Trophoblast cell (in vitro differentiated cells and primary cell): ENCODE results near the gene EPHB1.

Source experiments
- DNase-seq, 2 donors: peaks; one replicate each; pipeline ENCODE4 v3.0.0-alpha.2; 2016
- H2AFZ ChIP-seq: 2 replicates; pipeline ENCODE4 v1.6.1; 2013; ENCODE audit warnings: low read length, moderate library complexity, mild to moderate bottlenecking; ENCODE audit not compliant: insufficient read depth, poor library complexity
- H2AK5ac ChIP-seq: 2 replicates; pipeline ENCODE4 v1.6.1; 2013; ENCODE audit warnings: mild to moderate bottlenecking, low read length
- H2BK120ac ChIP-seq: 2 replicates; pipeline ENCODE4 v1.6.1; 2013; ENCODE audit warnings: low read length, mild to moderate bottlenecking, moderate library complexity; ENCODE audit not compliant: insufficient read depth, poor library complexity
- H2BK12ac ChIP-seq: 2 replicates; pipeline ENCODE4 v1.6.1; 2013; ENCODE audit warnings: mild to moderate bottlenecking, low read length, moderate library complexity
- H2BK5ac ChIP-seq: 2 replicates; pipeline ENCODE4 v1.6.1; 2013; ENCODE audit warnings: low read length, low read depth, moderate library complexity, mild to moderate bottlenecking; ENCODE audit not compliant: poor library complexity
- H3K14ac ChIP-seq: 2 replicates; pipeline ENCODE4 v1.6.1; 2013; ENCODE audit warnings: mild to moderate bottlenecking, low read length
- H3K18ac ChIP-seq: 2 replicates; pipeline ENCODE4 v1.6.1; 2013; ENCODE audit warnings: mild to moderate bottlenecking, low read length
- H3K23ac ChIP-seq: 2 replicates; pipeline ENCODE4 v1.6.1; 2013; ENCODE audit warnings: low read length
- H3K27ac ChIP-seq: 2 replicates; pipeline ENCODE4 v1.5.1; 2013; ENCODE audit warnings: low read depth, mild to moderate bottlenecking, inconsistent platforms, low read length, moderate library complexity
- H3K27me3 ChIP-seq: 2 replicates; pipeline ENCODE4 v1.6.1; 2013; ENCODE audit warnings: inconsistent platforms, mild to moderate bottlenecking, low read length, moderate library complexity; ENCODE audit not compliant: insufficient read depth
- H3K36me3 ChIP-seq, 2 experiments: 1 replicate in 1 of 2; 2 replicates in 1 of 2; pipeline ENCODE4 v1.6.1; 2013; ENCODE audit warnings: low read length in 2 of 2, mild to moderate bottlenecking in 2 of 2, moderate library complexity in 1 of 2; ENCODE audit not compliant: insufficient read depth in 2 of 2, control insufficient read depth in 1 of 2
- H3K4ac ChIP-seq: 2 replicates; pipeline ENCODE4 v1.6.1; 2013; ENCODE audit warnings: low read depth, mild to moderate bottlenecking, low read length, moderate library complexity
- H3K4me1 ChIP-seq, 2 experiments: 1 replicate in 1 of 2; 2 replicates in 1 of 2; pipeline ENCODE4 v1.6.1; 2013; ENCODE audit warnings: low read length in 2 of 2, mild to moderate bottlenecking in 2 of 2, moderate library complexity in 1 of 2; ENCODE audit not compliant: insufficient read depth in 2 of 2, control insufficient read depth in 1 of 2
- H3K4me2 ChIP-seq: 2 replicates; pipeline ENCODE4 v1.6.1; 2013; ENCODE audit warnings: inconsistent platforms, mild to moderate bottlenecking, low read length, moderate library complexity
- H3K4me3 ChIP-seq: 2 replicates; pipeline ENCODE4 v1.5.1; 2013; ENCODE audit warnings: mild to moderate bottlenecking, low read depth, low read length, inconsistent platforms
- H3K79me1 ChIP-seq: one replicate; pipeline ENCODE4 v1.6.1; 2013; ENCODE audit warnings: low read length
- H3K79me2 ChIP-seq: 2 replicates; pipeline ENCODE4 v1.6.1; 2013; ENCODE audit warnings: low read length, mild to moderate bottlenecking; ENCODE audit not compliant: control insufficient read depth, insufficient read depth, poor library complexity
- H3K9ac ChIP-seq: 2 replicates; pipeline ENCODE4 v1.6.1; 2013; ENCODE audit warnings: mild to moderate bottlenecking, low read length
- H3K9me3 ChIP-seq: 2 replicates; pipeline ENCODE4 v1.6.1; 2013; ENCODE audit warnings: low read depth, mild to moderate bottlenecking, control low read depth, inconsistent platforms, low read length; ENCODE audit not compliant: insufficient read depth
- H4K12ac ChIP-seq: 2 replicates; pipeline ENCODE4 v1.6.1; 2013; ENCODE audit warnings: low read depth, mild to moderate bottlenecking, low read length, moderate library complexity
- H4K8ac ChIP-seq: 2 replicates; pipeline ENCODE4 v1.6.1; 2013; ENCODE audit warnings: low read depth, mild to moderate bottlenecking, low read length, moderate library complexity
- H4K91ac ChIP-seq: one replicate; pipeline ENCODE4 v1.6.1; 2013; ENCODE audit warnings: low read depth, mild to moderate bottlenecking, low read length, moderate library complexity
- WGBS: extraction: QIAGEN DNeasy Blood & Tissue Kit; methylation state at CpG from one replicate; pipeline ENCODE4 v1.1.7; 2013; ENCODE audit warnings: missing lambda C conversion rate; ENCODE audit not compliant: insufficient read length, insufficient coverage; ENCODE audit errors: extremely low coverage; 5-methylcytosine and 5-hydroxymethylcytosine counted together

EPHB1 gene

GRCh38 chr3:135248213-135248612 lies 453.2 kb downstream of the EPHB1 start:
- Histone ChIP-seq H4K91ac (no peak overlapping the region), H4K8ac (no peak overlapping the region), H4K12ac (no peak overlapping the region), H3K4me2 (no peak overlapping the region), H3K18ac (no peak overlapping the region), H3K27ac (no peak overlapping the region), H3K4me1 (no peaks in the 10 kb centered on the region), H2BK120ac (no peak overlapping the region), H3K79me2 (no peaks in the 10 kb centered on the region), H3K4me3 (no peak overlapping the region), H2AFZ (no peak overlapping the region), H3K27me3 (no peaks in the 10 kb centered on the region), H2BK5ac (no peak overlapping the region), H3K9me3 (no peaks in the 10 kb centered on the region), H3K4ac (no peak overlapping the region), H3K36me3 (no peaks in the 10 kb centered on the region), H2BK12ac (no peak overlapping the region), H3K79me1 (no peaks in the 10 kb centered on the region), H3K9ac (no peak overlapping the region), H3K14ac (no peak overlapping the region), H3K23ac (no peak overlapping the region), H2AK5ac (no peak overlapping the region)
- WGBS = no CpG with 5 or more reads among the region's 12 CpGs
- no peak for DNase-seq

- H2BK5ac ChIP-seq = no peak overlapping the region
- H4K12ac ChIP-seq = no peak overlapping the region
- no peaks in the 10 kb centered on the region for H3K9me3 ChIP-seq
- H3K4ac ChIP-seq = no peak overlapping the region
- no peaks in the 10 kb centered on the region for H3K4me1 ChIP-seq
- H3K9ac ChIP-seq = no peak overlapping the region
- no peak overlapping the region for H4K8ac ChIP-seq
- H3K27me3 ChIP-seq = no peaks in the 10 kb centered on the region
- H2BK12ac ChIP-seq = no peak overlapping the region
- no peak overlapping the region for H3K23ac ChIP-seq
- no peaks in the 10 kb centered on the region for H3K79me2 ChIP-seq
- no peak overlapping the region for H3K14ac ChIP-seq
- H2AK5ac ChIP-seq = no peak overlapping the region
- no peak overlapping the region for H2AFZ ChIP-seq
- no peak overlapping the region for H3K4me2 ChIP-seq
- no peak for DNase-seq
- H3K36me3 ChIP-seq = no peaks in the 10 kb centered on the region
- H3K18ac ChIP-seq = no peak overlapping the region
- no peak overlapping the region for H3K4me3 ChIP-seq
- WGBS = no CpG with 5 or more reads among the region's 5 CpGs
- no peak overlapping the region for H2BK120ac ChIP-seq
- no peaks in the 10 kb centered on the region for H3K79me1 ChIP-seq
- no peak overlapping the region for H4K91ac ChIP-seq
- H3K27ac ChIP-seq = no peak overlapping the region
Observed at GRCh38 chr3:135249186-135249585, 454.1 kb downstream of the EPHB1 start.

GRCh38 chr3:135258916-135259315 lies 463.9 kb downstream of the EPHB1 start:
- no peak overlapping the region for H3K27ac ChIP-seq
- H4K91ac ChIP-seq = no peak overlapping the region
- no peak overlapping the region for H2BK120ac ChIP-seq
- no peak overlapping the region for H2BK5ac ChIP-seq
- H2AFZ ChIP-seq = no peak overlapping the region
- no peak overlapping the region for H3K18ac ChIP-seq
- H3K9ac ChIP-seq = no peak overlapping the region
- H2AK5ac ChIP-seq = no peak overlapping the region
- H4K8ac ChIP-seq = no peak overlapping the region
- no peaks in the 10 kb centered on the region for H3K79me2 ChIP-seq
- H3K79me1 ChIP-seq = peaks cover 4% of the 10 kb centered on the region
- WGBS = no CpG with 5 or more reads among the region's 3 CpGs
- H3K14ac ChIP-seq = no peak overlapping the region
- H4K12ac ChIP-seq = no peak overlapping the region
- H3K36me3 ChIP-seq = no peaks in the 10 kb centered on the region
- no peak overlapping the region for H3K4ac ChIP-seq
- no peak for DNase-seq
- no peak overlapping the region for H3K4me3 ChIP-seq
- no peaks in the 10 kb centered on the region for H3K9me3 ChIP-seq
- H3K23ac ChIP-seq = no peak overlapping the region
- H3K4me2 ChIP-seq = no peak overlapping the region
- no peak overlapping the region for H2BK12ac ChIP-seq
- no peaks in the 10 kb centered on the region for H3K27me3 ChIP-seq
- H3K4me1 ChIP-seq = peaks cover 5 to 6% of the 10 kb centered on the region in 2 experiments

- no peak overlapping the region for H4K12ac ChIP-seq
- no peak overlapping the region for H3K4me3 ChIP-seq
- H3K9me3 ChIP-seq = no peaks in the 10 kb centered on the region
- no peak overlapping the region for H4K8ac ChIP-seq
- no peaks in the 10 kb centered on the region for H3K27me3 ChIP-seq
- no peak overlapping the region for H2BK5ac ChIP-seq
- H3K4me2 ChIP-seq = peak overlapping the region; percentile 25
- no peaks in the 10 kb centered on the region for H3K79me2 ChIP-seq
- peak overlapping the region; percentile 32 for H3K27ac ChIP-seq
- H3K18ac ChIP-seq = no peak overlapping the region
- no peak for DNase-seq
- H2AK5ac ChIP-seq = no peak overlapping the region
- no peak overlapping the region for H2BK120ac ChIP-seq
- no peak overlapping the region for H2BK12ac ChIP-seq
- no peak overlapping the region for H3K14ac ChIP-seq
- H3K79me1 ChIP-seq = peaks cover 4% of the 10 kb centered on the region
- no peak overlapping the region for H2AFZ ChIP-seq
- no peak overlapping the region for H4K91ac ChIP-seq
- no peak overlapping the region for H3K23ac ChIP-seq
- WGBS = no CpG with 5 or more reads among the region's 2 CpGs
- peaks cover 5 to 6% of the 10 kb centered on the region in 2 experiments for H3K4me1 ChIP-seq
- no peak overlapping the region for H3K9ac ChIP-seq
- H3K36me3 ChIP-seq = peaks cover 0 to 2% of the 10 kb centered on the region in 2 experiments
- no peak overlapping the region for H3K4ac ChIP-seq
Observed at GRCh38 chr3:135260025-135260424, 465.0 kb downstream of the EPHB1 start.
